ENCODE results near the gene MAS1L.

GRCh38 chr6:29486577-29486976, 1.2 kb downstream of the MAS1L start:
- TF ChIP-seq CTCF (IDR thresholded peaks at IDR 0.05; ENCODE audit: insufficient read depth, low read length, poor library complexity, severe bottlenecking) (no peak), EZH2phosphoT487 (conservative IDR thresholded peaks at IDR 0.05; ENCODE audit: low read length) (no peak)
